Natural killer cell (primary cell): ENCODE data around the gene TMEM232. TPM values are rescaled to one million over a fixed set of nuclear protein-coding genes. Genes with fewer than 3 reads are reported as not detected.
A peak's percentile ranks its signal among the peaks of the same experiment; 100 is the strongest.

Experiments used
- ATAC-seq, 3 donors: fragments of 150-1000 bp in 2 of 3; fragments of 200-7000 bp in 1 of 3; cut with Tn5 transposase; 1 replicate in 1 of 3; 2 replicates in 2 of 3; pipeline ENCODE4 v1.10.0; 2021; ENCODE audit warnings: mild to moderate bottlenecking in 2 of 3, moderate library complexity in 2 of 3
- DNase-seq, 2 donors: peaks; one replicate each; pipeline versions ENCODE4 v3.0.0 to v3.0.0-alpha.2; 2013 to 2021; ENCODE audit warnings: mixed read lengths in 1 of 2
- H3K27ac ChIP-seq: one replicate; pipeline ENCODE4 v1.5.1; 2013; ENCODE audit warnings: mild to moderate bottlenecking, low read length
- H3K27me3 ChIP-seq: one replicate; pipeline ENCODE4 v1.6.1; 2013; ENCODE audit warnings: low read length; ENCODE audit not compliant: control insufficient read depth, insufficient read depth
- H3K36me3 ChIP-seq: one replicate; pipeline ENCODE4 v1.6.1; 2013; ENCODE audit warnings: low read length; ENCODE audit not compliant: control insufficient read depth, insufficient read depth
- H3K4me1 ChIP-seq: one replicate; pipeline ENCODE4 v1.6.1; 2013; ENCODE audit warnings: low read length; ENCODE audit not compliant: control insufficient read depth, insufficient read depth
- H3K4me3 ChIP-seq: one replicate; pipeline ENCODE4 v1.5.1; 2013; ENCODE audit warnings: low read length
- H3K9me3 ChIP-seq: one replicate; pipeline ENCODE4 v1.6.1; 2013; ENCODE audit warnings: low read length; ENCODE audit not compliant: control insufficient read depth, insufficient read depth
- H3K27ac Mint-ChIP-seq, 2 donors: one replicate each; pipeline ENCODE4 v1.8.0; 2022; ENCODE audit warnings: mild to moderate bottlenecking in 2 of 2, mixed read lengths in 2 of 2, moderate library complexity in 1 of 2
- H3K27me3 Mint-ChIP-seq, 2 donors: one replicate each; pipeline ENCODE4 v1.8.0; 2022; ENCODE audit warnings: low read depth in 2 of 2, mixed read lengths in 2 of 2
- H3K36me3 Mint-ChIP-seq: one replicate; pipeline ENCODE4 v1.8.0; 2022; ENCODE audit warnings: mixed read lengths
- H3K4me1 Mint-ChIP-seq, 2 donors: one replicate each; pipeline ENCODE4 v1.8.0; 2022; ENCODE audit warnings: mixed read lengths in 2 of 2
- H3K4me3 Mint-ChIP-seq: one replicate; pipeline ENCODE4 v1.8.0; 2022; ENCODE audit warnings: mild to moderate bottlenecking, moderate library complexity, mixed read lengths
- H3K9me3 Mint-ChIP-seq, 2 donors: one replicate each; pipeline ENCODE4 v1.8.0; 2022; ENCODE audit warnings: mixed read lengths in 2 of 2
- CTCF ChIP-seq: fragments of 200-600 bp; IDR thresholded peaks from one replicate; pipeline ENCODE4 v1.8.0; 2022; ENCODE audit warnings: antibody characterized with exemption
- WGBS: methylation state at CpG from one replicate; pipeline ENCODE4 v1.1.7; 2013; ENCODE audit warnings: missing lambda C conversion rate; ENCODE audit not compliant: insufficient coverage; 5-methylcytosine and 5-hydroxymethylcytosine counted together
- intact Hi-C: fragments of 100-400 bp; cut with micrococcal nuclease; formaldehyde crosslinking; loops from one replicate; pipeline ENCODE4 v1.14.2; 2022
- total RNA-seq, 4 donors: library from RNA; stranded (reverse); fragments of 120-200 nt in 1 of 4; gene quantifications; one replicate each; pipeline versions ENCODE4 v1.2.3 to v1.2.4, GENCODE V29; 2013 to 2022

Gene TMEM232
- total RNA-seq, 3 donors from 2014 or later (not counting 1 experiment from before 2014, with no cell fraction given), result 0.45 to 3.0 (median 0.66) TPM

GRCh38 chr5:110414360-110414759, 312.1 kb downstream of the TMEM232 start:
- H3K4me3 Mint-ChIP-seq, result no peak overlapping the region
- peak in 1 of 2 donors; percentile 34 for DNase-seq
- WGBS, result 0% methylated on average over 1 of the region's 2 CpGs
- Histone ChIP-seq H3K4me3 (no peak overlapping the region), H3K9me3 (no peaks in the 10 kb centered on the region), H3K27ac (no peak overlapping the region), H3K27me3 (no peaks in the 10 kb centered on the region), H3K4me1 (no peaks in the 10 kb centered on the region), H3K36me3 (no peaks in the 10 kb centered on the region)
- H3K4me1 Mint-ChIP-seq, result no peaks in the 10 kb centered on the region
- intact Hi-C loops, result no loop called here
- ATAC-seq, result no peak
- TF ChIP-seq CTCF, result no peak
- no peak overlapping the region for H3K27ac Mint-ChIP-seq
- H3K9me3 Mint-ChIP-seq, result peaks cover 2 to 8% of the 10 kb centered on the region in 2 donors
- H3K27me3 Mint-ChIP-seq, result no peaks in the 10 kb centered on the region
- no peaks in the 10 kb centered on the region for H3K36me3 Mint-ChIP-seq

GRCh38 chr5:110413856-110414255, 312.6 kb downstream of the TMEM232 start:
- H3K36me3 ChIP-seq, result no peaks in the 10 kb centered on the region
- ATAC-seq (no peak), DNase-seq (no peak)
- no peaks in the 10 kb centered on the region for H3K4me1 ChIP-seq
- Mint-ChIP-seq H3K27me3 (no peaks in the 10 kb centered on the region), H3K9me3 (peaks cover 1 to 8% of the 10 kb centered on the region in 2 donors), H3K4me3 (no peak overlapping the region), H3K27ac (no peak overlapping the region), H3K4me1 (no peaks in the 10 kb centered on the region), H3K36me3 (no peaks in the 10 kb centered on the region)
- intact Hi-C loops, result no loop called here
- 89% methylated on average over 1 of the region's 2 CpGs for WGBS
- no peak overlapping the region for H3K4me3 ChIP-seq
- H3K9me3 ChIP-seq, result no peaks in the 10 kb centered on the region
- H3K27ac ChIP-seq, result no peak overlapping the region
- no peak for TF ChIP-seq CTCF
- no peaks in the 10 kb centered on the region for H3K27me3 ChIP-seq

GRCh38 chr5:110409571-110409970, 316.9 kb downstream of the TMEM232 start:
- Histone ChIP-seq H3K27ac (no peak overlapping the region), H3K4me3 (no peak overlapping the region), H3K9me3 (no peaks in the 10 kb centered on the region), H3K36me3 (no peaks in the 10 kb centered on the region), H3K4me1 (no peaks in the 10 kb centered on the region), H3K27me3 (no peaks in the 10 kb centered on the region)
- Mint-ChIP-seq H3K9me3 (peaks cover 2 to 5% of the 10 kb centered on the region in 2 donors), H3K4me1 (no peaks in the 10 kb centered on the region), H3K4me3 (no peak overlapping the region), H3K27ac (no peak overlapping the region), H3K27me3 (no peaks in the 10 kb centered on the region), H3K36me3 (no peaks in the 10 kb centered on the region)
- DNase-seq, result no peak
- TF ChIP-seq CTCF, result no peak
- no peak for ATAC-seq
- intact Hi-C loops, result no loop called here
- WGBS, result 94% methylated on average over 2 of the region's 3 CpGs

GRCh38 chr5:110402562-110402961, 323.9 kb downstream of the TMEM232 start:
- no peak for ATAC-seq
- Histone ChIP-seq H3K36me3 (no peaks in the 10 kb centered on the region), H3K9me3 (no peaks in the 10 kb centered on the region), H3K4me3 (no peak overlapping the region), H3K4me1 (no peaks in the 10 kb centered on the region), H3K27me3 (no peaks in the 10 kb centered on the region), H3K27ac (no peak overlapping the region)
- Mint-ChIP-seq H3K27ac (no peak overlapping the region), H3K4me1 (no peaks in the 10 kb centered on the region), H3K27me3 (no peaks in the 10 kb centered on the region), H3K36me3 (no peaks in the 10 kb centered on the region), H3K9me3 (peaks cover 0 to 6% of the 10 kb centered on the region in 2 donors), H3K4me3 (no peak overlapping the region)
- no peak for DNase-seq
- WGBS, result 63% methylated on average over 1 of the region's 1 CpG
- TF ChIP-seq CTCF, result no peak
- intact Hi-C loops, result no loop called here
